ENCODE results near the gene TFB1M. TPM values are rescaled to one million over a fixed set of nuclear protein-coding genes. Genes with fewer than 3 reads are reported as not detected.
A peak's percentile ranks its signal among the peaks of the same experiment; 100 is the strongest.
"Not testable (repeated sequence)": the region's sequence is repeated elsewhere in the genome, so short reads cannot be mapped to it uniquely, and the experiment has no call there.

TFB1M gene
- total RNA-seq: 10 to 100 TPM; 38.8 to 43.0 TPM
- 19.8 TPM for polyA plus RNA-seq (2013, experiment 1 of 2)
- polyA plus RNA-seq (2013, experiment 2 of 2): 17.0 TPM
- long read RNA-seq, experiment 1, transcript TFB1M-201 (7 exons, 1,424 nt): major isoform, 10 of 15 reads
- long read RNA-seq, experiment 1, partial matches to known transcripts: 2 of 15 reads
- long read RNA-seq, experiment 1, other reads (novel, unspliced or antisense): 3 of 15 reads
- long read RNA-seq, experiment 2, transcript TFB1M-201 (7 exons, 1,424 nt): major isoform, 52 of 65 reads
- long read RNA-seq, experiment 2, partial matches to known transcripts: 1 of 65 reads
- long read RNA-seq, experiment 2, other reads (novel, unspliced or antisense): 12 of 65 reads
- long read RNA-seq, experiment 3, transcript TFB1M-201 (7 exons, 1,424 nt): major isoform, 39 of 69 reads
- long read RNA-seq, experiment 3, partial matches to known transcripts: 18 of 69 reads
- long read RNA-seq, experiment 3, other reads (novel, unspliced or antisense): 12 of 69 reads
- long read RNA-seq, experiment 4, transcript TFB1M-201 (7 exons, 1,424 nt): major isoform, 59 of 70 reads
- long read RNA-seq, experiment 4, partial matches to known transcripts: 5 of 70 reads
- long read RNA-seq, experiment 4, other reads (novel, unspliced or antisense): 6 of 70 reads

GRCh38 chr6:155314092-155314772 lies at the start of gene TFB1M:
Gene TFB1M, minus strand, starts transcription at chr6:155314484. Its CDS starts 56 bp downstream, at chr6:155314428.
- H3K4me3 ChIP-seq (ENCODE audit: low read length): peak within 1 kb of the TSS; percentile 96
- no peaks in the 10 kb centered on the region for H3K27me3 ChIP-seq (ENCODE audit: control insufficient read depth, insufficient read depth, low read length, poor library complexity, severe bottlenecking)
- Mint-ChIP-seq H3K27ac (peak within 1 kb of the TSS; percentile 96), H3K36me3 (ENCODE audit: low read depth) (peaks cover 27% of the 10 kb centered on the region), H3K4me3 (peak within 1 kb of the TSS; percentile 97), H3K27me3 (ENCODE audit: insufficient read depth) (no peaks in the 10 kb centered on the region), H3K9me3 (no peaks in the 10 kb centered on the region), H3K4me1 (peaks cover 25% of the 10 kb centered on the region)
- DNase-seq: peak; percentile 100
- peak within 1 kb of the TSS; percentile 80 for H3K27ac ChIP-seq (ENCODE audit: low read depth, low read length)
- peaks cover 26% of the 10 kb centered on the region for H3K36me3 ChIP-seq (ENCODE audit: control insufficient read depth, insufficient read depth, low read length)
- H3K9ac ChIP-seq (ENCODE audit: extremely low read depth, low read length, poor library complexity, severe bottlenecking): peak within 1 kb of the TSS; percentile 73
- TF ChIP-seq, protein P1, sequence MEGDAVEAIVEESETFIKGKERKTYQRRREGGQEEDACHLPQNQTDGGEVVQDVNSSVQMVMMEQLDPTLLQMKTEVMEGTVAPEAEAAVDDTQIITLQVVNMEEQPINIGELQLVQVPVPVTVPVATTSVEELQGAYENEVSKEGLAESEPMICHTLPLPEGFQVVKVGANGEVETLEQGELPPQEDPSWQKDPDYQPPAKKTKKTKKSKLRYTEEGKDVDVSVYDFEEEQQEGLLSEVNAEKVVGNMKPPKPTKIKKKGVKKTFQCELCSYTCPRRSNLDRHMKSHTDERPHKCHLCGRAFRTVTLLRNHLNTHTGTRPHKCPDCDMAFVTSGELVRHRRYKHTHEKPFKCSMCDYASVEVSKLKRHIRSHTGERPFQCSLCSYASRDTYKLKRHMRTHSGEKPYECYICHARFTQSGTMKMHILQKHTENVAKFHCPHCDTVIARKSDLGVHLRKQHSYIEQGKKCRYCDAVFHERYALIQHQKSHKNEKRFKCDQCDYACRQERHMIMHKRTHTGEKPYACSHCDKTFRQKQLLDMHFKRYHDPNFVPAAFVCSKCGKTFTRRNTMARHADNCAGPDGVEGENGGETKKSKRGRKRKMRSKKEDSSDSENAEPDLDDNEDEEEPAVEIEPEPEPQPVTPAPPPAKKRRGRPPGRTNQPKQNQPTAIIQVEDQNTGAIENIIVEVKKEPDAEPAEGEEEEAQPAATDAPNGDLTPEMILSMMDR (conservative IDR thresholded peaks at IDR 0.05): no peak
- 0 to 1% methylated on average over 21 to 52 of the region's 52 CpGs for WGBS, 2 experiments (ENCODE audit: insufficient coverage in 1 of 2, insufficient read length in 1 of 2)
- H3K9me3 ChIP-seq (ENCODE audit: control insufficient read depth, low read length): peaks cover under 1% of the 10 kb centered on the region
- peaks cover 6% of the 10 kb centered on the region for H3K4me1 ChIP-seq (ENCODE audit: control insufficient read depth, insufficient read depth, low read length)

GRCh38 chr6:155364021-155364420 lies 49.7 kb upstream of the TFB1M start:
- WGBS, 2 experiments (ENCODE audit: insufficient coverage in 1 of 2, insufficient read length in 1 of 2): 91 to 95% methylated on average over 4 to 12 of the region's 12 CpGs
- H3K4me3 Mint-ChIP-seq: not testable (repeated sequence)

DNA sequence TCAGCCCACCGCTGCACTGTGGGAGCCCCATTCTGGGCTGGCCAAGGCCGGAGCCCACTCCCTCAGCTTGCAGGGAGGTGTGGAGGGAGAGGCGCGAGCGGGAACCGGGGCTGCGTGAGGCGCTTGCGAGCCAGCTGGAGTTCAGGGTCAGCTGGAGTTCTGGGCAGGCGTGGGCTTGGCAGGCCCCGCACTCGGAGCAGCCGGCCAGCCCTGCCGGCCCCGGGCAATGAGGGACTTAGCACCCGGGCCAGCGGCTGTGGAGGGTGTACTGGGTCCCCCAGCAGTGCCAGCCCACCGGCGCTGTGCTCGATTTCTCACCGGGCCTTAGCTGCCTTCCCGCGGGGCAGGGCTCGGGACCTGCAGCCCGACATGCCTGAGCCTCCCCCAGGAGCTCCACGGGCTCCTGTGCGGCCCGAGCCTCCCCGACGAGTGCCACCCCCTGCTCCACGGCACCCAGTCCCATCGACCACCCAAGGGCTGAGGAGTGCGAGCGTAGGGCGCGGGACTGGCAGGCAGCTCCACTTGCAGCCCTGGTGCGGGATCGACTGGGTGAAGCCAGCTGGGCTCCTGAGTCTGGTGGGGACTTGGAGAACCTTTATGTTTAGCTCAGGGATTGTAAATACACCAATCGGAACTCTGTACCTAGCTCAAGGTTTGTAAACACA lies 48.8 kb upstream of the TFB1M start:
- not testable (repeated sequence) for H3K27ac Mint-ChIP-seq; H3K9me3 Mint-ChIP-seq; H3K27me3 ChIP-seq (ENCODE audit: control insufficient read depth, insufficient read depth, low read length, poor library complexity, severe bottlenecking); H3K4me3 ChIP-seq (ENCODE audit: low read length); H3K36me3 ChIP-seq (ENCODE audit: control insufficient read depth, insufficient read depth, low read length); H3K27ac ChIP-seq (ENCODE audit: low read depth, low read length); H3K36me3 Mint-ChIP-seq (ENCODE audit: low read depth); H3K9ac ChIP-seq (ENCODE audit: extremely low read depth, low read length, poor library complexity, severe bottlenecking); H3K4me3 Mint-ChIP-seq; H3K9me3 ChIP-seq (ENCODE audit: control insufficient read depth, low read length); H3K4me1 ChIP-seq (ENCODE audit: control insufficient read depth, insufficient read depth, low read length); H3K27me3 Mint-ChIP-seq (ENCODE audit: insufficient read depth); DNase-seq; H3K4me1 Mint-ChIP-seq
- WGBS, 2 experiments (ENCODE audit: insufficient coverage in 1 of 2, insufficient read length in 1 of 2): 96 to 97% methylated on average over 9 to 38 of the region's 39 CpGs

More at GRCh38 chr6:155364021-155364420, 49.7 kb upstream of the TFB1M start:
- not testable (repeated sequence) for H3K4me1 Mint-ChIP-seq; H3K4me3 ChIP-seq (ENCODE audit: low read length); H3K27me3 ChIP-seq (ENCODE audit: control insufficient read depth, insufficient read depth, low read length, poor library complexity, severe bottlenecking); H3K9me3 Mint-ChIP-seq; H3K9ac ChIP-seq (ENCODE audit: extremely low read depth, low read length, poor library complexity, severe bottlenecking); H3K36me3 Mint-ChIP-seq (ENCODE audit: low read depth); H3K4me1 ChIP-seq (ENCODE audit: control insufficient read depth, insufficient read depth, low read length); H3K27ac ChIP-seq (ENCODE audit: low read depth, low read length); H3K27me3 Mint-ChIP-seq (ENCODE audit: insufficient read depth); DNase-seq; H3K36me3 ChIP-seq (ENCODE audit: control insufficient read depth, insufficient read depth, low read length); H3K9me3 ChIP-seq (ENCODE audit: control insufficient read depth, low read length); H3K27ac Mint-ChIP-seq
